GM19397 (cell line): Measurements from ENCODE around the gene ANO3.

Source experiments
- ATAC-seq: cut with Tn5 transposase; IDR thresholded peaks from one replicate; pipeline ENCODE4 v1.9.1; 2021; ENCODE audit warnings: mild to moderate bottlenecking, moderate library complexity; ENCODE audit not compliant: unreplicated experiment

Gene ANO3

DNA sequence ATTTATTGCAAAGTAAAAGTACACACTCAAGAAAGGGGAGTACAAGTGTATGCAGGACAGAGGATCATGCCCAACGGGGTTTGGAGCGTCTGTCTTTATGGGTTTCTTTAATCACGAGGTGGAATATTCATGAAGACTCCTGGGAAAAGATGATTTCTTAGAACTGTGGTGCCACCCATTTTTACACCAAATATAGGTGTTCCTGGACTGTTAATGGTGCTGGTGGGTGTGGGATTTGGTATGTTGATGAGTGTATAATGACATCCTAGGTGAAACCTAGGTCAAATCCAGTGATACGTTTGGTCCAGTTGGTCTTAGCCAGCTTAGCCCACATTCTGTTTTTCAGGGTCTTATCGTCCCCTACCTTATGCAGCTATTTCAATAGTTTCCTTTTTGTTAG, 21.1 kb downstream of the ANO3 start:
- no peak for ATAC-seq

DNA sequence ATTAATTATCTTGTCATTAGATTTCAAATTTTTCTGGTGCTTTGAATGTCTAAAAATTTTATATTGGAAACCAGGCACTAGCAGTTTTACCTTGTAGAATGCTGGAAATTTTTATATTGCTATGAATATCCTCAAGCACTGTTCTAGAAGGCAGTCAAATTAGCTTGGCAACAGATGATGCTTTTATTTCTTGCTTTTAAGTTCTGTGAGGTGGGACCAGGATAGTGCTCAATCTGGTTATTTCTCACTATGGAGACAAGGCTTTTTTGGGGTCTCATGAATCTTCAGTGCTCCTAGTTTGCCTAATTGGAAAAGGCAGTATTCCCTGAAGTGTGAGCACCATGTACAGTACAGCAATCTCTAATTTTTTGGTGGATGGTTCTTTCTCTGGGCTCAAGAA, 27.1 kb downstream of the ANO3 start:
- ATAC-seq = no peak

DNA sequence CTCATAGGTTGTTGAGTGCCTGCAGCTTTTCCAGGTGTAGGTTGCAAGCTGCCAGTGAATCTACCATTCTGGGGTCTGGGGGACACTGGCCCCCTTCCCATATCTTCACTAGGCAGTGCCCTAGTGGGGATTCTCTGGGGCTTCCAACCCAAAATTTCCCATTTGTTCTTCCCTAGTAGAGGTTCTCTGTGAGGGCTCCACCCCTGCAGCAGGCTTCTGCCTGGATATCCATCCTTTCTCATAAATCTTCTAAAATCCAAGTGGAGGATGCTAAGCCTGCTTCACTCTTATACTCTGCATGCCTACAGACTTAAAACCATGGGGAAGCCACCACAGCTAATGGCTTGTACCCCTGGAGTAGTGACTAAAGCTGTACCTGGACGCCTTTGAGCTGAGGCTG, 33.4 kb downstream of the ANO3 start:
- no peak for ATAC-seq

DNA sequence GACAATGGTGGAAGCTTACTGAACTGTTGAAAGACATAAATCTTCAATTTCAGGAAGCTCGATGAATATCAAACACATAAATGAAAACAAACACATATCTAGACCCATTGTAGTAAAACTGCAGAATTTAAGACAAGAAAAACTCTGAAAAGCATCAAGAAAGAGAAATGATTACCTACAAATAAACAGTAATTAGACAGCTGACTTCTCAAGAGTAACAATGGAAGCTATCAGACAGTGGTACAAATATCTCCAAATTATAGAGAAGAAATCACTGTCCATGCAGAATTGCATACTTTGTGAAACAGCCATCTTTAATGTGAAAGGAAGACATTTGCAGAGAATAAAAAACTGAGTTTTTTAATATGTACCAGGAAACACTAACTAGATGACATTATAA, 45.7 kb downstream of the ANO3 start:
- no peak for ATAC-seq

DNA sequence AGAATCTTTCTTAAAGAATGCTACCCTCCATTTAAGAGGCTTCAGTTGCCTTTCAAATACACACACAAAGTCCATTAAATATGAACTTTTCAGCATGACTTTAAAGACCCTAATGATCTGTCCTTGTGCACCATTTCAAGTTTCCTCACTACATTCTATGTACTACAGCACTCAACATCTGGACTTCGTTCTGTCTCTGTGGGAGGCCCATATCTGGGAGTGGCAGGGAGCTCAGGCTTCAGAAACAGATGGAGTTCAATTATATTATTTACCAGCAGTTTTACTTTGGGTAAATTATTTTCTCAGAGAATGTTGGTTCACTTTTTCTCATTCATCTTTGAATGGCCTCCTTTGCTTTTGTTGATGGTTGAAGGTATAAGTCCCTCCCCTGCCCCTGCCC, 67.4 kb downstream of the ANO3 start:
- ATAC-seq = no peak

DNA sequence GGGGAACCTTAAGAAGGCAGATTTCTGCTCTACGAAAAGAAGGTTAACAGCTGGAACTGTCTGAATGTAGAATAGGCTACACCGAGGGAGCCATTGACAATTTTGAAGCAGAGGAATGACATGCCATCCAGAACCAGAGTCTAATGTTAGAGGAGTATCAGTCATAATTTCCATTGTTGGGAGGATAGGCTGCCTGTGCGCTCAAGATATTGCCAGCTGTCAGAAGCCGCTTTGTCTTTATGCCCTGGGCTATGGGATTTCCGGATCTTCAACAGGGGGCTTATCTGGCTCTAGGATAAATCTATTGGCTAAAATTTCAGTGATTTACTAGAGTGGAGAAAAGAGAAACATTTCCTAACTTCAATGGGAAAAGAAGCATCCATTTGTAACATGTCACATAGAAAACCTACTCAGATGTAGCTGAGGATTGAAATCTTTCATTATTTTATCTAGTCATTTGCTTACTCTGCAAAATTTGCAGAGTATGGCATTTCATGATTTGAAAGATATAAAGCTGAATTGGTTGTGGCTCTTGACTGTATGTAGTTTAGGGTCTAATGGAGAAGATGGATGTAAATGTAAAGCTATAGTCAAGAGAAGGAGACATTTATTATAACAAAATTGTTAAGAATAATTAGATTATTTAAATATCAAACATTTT, 78.9 kb downstream of the ANO3 start:
- ATAC-seq = no peak

DNA sequence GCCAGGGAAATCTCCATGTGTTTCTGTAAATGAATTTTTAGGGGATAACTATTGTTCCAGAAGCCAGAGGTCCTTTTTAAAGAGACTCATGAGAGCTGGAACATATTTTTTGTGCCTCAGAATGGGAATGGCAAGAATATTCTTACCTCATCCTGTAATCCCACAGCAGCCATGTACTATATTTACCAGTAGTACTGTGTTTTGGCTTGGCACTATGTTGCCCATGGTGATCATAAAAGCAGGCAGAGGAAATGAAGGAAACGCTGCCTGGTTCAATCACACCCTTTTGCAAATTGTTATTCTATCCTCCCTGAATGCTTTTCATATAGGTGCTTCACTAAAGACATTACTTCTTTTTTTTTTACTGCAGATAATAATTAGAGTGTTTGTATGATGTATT, 81.0 kb downstream of the ANO3 start:
- no peak for ATAC-seq

DNA sequence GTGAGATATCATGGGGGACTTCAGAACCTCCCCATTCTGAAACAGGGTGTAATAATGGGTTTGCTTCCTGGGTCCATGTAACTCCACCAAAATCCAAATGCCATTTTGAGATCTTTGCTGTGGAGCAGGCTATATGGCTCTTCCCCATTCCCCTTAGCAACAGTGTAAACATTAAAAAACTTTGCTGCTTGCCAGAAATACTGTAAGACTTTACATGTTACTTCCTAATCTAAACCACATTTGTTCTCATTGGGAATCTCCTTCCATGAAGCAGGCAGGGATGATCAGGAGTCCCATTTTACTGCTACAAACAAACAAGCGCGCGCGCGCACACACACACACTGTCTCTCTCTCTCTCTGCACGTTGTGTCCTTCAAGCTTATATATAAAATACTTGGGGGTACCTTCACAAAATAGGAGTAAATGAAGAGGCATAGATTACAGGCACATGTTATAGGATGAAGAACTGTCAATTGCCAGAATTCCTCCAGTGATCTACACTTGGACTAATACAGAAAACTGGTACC, 86.5 kb downstream of the ANO3 start:
- ATAC-seq = no peak

DNA sequence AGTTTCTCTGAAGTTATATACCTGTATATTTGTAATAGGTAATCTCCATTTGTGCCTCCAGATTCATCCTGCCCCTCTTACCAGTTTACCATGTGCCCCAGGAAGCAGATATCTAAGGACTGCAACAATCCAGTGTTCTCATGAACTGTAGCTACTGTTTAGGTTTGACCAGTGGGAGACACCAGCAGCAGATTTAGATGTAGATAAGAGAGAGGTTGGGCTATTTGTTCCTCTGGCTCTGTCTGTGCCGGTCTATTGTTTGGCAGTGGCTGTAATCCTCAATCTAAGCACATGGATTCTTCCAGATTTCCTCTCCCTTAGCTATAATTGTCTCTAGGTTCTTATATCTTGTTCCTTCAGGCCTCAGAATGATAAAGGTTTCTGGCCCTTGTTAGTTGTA, 88.4 kb downstream of the ANO3 start:
- no peak for ATAC-seq

DNA sequence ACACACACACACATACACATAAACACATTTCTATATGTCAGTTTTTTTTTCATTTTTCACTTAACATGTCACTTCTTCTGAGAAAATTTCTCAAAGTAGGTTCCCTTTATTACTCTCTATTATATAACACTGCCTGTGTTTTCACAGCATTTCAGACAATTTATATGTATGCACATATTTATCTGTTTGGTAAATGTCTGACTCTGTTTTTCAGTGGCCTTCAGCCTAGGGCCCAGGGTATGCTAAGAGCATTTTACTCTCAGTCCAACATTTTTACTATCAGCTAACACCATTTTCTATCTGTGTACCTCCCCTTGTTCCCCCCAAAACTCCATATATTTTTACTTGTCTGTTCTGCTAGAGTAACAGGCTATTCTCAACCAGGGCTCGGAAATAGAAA, 92.3 kb downstream of the ANO3 start:
- no peak for ATAC-seq

DNA sequence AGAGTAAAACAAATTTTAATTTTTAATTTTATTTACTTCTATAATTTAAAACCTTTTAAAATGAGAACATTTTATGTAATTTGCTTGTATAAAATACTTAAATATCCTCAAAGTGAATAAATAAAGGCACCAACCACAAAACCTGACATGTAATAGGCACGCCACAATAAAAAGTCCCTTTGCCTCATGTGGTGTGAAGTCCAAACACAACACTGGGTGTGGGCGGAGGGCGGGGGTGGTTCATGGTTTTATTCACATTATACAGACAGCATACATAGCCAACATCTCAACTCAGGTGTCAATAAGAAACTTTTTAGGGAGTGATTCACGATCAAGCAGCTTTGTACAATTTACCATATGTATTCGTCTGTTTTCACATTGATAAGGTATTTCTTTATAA, 107.9 kb downstream of the ANO3 start:
- no peak for ATAC-seq

DNA sequence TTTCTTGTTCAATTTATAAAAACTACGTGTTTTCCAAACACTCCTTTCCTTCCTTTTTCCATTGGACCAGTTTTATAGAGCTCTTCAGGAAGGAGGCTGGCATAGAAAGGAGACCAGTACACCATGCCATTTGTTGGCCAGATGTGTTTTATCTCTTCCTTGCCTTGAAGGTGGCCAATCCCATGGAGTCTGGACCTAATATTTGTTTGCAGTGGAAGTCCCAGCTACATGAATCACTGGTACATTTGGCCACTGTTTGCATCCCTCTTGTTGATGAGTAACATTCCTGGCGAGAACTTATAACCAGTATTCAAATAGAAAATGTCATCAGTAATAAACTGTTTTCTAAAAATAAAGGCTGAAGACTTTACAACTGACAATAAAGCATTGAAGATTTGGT, 110.2 kb downstream of the ANO3 start:
- no peak for ATAC-seq

DNA sequence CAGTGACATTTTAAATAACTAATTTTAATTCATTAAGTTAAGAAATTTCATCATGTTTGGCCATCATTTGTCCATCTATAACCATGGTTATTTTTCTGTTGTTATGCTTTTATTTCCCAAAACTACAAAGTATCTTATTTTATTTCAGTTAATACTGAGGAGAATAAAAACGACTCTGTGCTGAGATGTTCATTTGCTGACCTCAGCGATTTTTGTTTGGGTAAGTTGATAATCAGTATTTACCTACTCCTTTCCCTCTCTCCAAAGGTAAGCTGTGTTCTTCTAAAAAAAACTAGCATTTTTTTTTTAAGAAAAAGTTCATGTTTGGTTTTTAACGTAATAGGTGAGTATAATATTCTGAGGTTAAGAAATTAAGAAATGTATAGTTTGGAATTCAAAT, 111.7 kb downstream of the ANO3 start:
- ATAC-seq = no peak

DNA sequence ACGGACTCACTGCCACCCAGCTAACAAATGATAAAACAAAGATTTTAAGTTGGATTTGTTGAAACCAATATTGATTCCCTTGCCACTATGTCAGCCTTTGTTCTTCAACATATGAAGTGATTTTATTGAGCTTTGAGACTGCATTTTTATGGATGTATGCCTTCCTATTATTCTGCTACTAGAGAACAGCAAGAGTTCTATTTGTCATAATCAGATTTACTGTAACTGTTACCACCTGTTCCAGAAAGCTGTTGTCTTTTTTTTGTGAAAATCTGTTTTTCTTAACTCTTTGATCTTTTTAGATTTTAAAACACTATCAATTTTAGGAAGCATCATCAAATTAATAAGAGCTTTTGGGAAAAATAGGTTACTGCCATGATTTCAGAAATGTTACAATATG, 125.7 kb downstream of the ANO3 start:
- ATAC-seq = no peak

DNA sequence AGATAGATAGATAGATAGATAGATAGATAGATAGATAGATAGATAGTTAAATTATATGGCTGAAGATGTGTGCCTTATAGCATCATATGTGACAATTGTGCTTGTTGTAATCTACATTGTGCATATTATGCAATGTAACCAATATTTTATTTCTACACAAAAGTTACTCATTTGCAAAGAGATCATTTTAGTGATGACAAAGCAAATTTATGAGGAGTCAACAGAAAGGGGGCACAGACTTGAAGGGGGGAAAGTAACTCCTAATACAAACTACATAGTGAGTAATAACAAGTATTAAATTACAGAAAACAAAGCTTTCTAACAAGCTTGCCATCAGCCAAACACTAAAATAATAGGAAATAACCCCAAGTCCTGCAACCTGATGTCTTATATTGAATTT, 133.3 kb downstream of the ANO3 start:
- ATAC-seq = no peak

DNA sequence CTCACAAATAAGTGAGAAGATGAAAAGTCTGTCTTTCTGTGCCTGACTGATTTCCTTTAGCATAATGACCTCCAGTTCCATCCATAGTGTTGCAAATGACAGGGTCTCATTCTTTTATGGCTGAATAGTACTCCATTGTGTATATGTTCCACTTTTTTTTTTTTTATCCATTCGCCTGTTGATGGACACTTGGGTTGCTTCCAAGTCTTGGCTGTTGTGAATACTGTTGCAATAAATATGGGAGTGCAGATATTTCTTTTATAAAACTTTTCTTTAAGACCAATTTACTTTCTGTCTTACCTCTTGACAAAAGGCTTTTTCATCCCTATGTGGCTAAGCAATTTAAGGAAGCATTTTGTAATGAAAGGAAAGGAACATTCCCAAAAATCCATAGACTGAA, 135.6 kb downstream of the ANO3 start:
- ATAC-seq = no peak

DNA sequence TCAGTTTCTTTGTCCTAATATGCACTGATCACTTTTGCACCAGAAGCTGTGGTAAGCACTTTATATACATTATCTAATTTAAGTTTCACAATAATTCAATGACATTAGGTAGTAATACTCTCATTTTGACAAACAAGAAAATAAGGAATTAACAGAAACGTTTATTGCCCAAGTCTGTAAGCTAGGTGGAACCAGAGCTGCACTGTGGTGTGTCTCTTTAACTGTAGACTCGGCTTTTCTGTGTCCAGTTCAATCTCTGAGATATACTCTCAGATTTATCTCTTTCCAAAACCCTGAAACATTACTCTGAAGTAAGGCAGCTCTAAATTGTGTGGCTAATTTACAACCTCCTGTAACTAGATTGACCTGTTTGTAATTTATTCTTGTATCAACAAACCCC, 139.1 kb downstream of the ANO3 start:
- no peak for ATAC-seq

DNA sequence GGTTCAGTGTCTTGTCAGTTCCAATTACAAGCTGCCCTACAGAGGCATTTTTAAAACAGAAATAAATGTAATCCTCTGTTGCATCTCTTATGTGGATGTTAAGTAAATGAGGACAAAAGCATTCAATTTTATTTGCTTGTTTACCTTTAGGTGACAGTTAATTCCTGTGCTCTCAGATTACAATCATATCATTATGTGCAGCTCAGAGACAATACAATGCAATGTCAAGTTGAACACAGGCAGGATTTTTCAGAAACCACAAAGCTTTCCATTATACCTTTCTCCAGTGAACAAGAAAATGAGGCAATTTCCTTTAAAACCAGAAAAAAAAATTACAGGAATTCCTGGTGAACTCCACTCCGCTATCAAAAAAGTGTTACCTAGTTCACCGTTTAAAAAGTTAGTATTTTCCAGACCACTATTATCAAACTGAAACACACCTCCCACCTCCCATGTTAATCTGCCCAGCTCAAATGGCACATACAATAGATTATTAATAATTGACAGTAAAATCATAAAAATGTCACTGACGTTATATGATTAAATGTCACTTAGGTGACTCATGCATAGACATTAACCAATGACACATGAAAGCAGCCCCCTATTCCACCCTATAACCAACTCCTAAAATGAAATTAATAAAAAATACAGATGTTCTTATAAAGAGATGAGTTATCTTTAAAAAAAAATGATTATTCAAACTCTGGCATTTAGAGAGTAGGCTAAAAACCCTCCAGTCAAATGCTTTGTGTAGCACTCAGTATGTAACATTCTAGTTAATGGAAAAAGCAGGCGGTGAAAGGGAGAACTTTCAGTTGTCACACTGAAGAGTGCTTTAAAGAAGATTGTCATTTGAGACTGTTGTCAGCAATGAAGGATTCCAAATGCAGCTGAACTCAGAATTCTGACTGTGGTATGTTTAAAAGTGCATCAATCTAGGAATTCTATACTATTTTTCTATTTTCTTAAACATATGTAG, 141.6 kb downstream of the ANO3 start:
- ATAC-seq = no peak

DNA sequence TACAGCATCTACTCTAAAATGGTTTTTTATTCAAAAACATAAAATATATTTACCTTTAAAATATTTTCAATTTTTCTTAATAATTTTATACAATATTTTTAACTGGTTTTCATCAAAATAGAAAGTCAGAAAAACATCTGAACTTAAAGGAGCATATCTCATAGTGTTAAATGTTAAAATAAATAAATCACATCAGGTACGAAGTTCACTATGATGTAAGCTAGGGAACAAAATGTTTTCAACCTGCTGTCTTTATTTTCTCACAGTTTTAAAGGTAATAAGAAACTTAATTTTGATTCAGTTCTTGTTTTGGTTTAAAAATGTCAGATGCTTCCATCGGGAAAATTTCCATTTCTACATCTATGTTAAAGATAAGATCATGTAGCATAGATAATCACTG, 142.5 kb downstream of the ANO3 start:
- no peak for ATAC-seq

DNA sequence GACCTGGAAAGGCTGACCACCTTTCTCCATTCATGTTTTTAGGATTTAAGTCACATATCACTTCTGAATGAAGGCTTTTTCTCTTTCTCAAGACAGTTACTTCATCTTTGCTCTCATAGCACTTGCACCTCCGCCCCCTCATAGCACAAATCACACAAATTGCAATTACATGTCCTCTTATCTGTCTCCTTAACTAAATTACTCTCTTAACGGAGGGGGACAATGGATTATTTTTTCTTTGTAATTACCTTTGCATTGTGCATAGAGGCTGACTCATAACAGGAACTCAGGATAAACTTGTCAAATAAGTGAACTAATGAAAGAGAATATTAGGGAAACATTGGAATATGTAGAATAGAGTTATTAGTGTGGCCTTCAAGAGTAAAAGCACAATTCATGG, 145.5 kb downstream of the ANO3 start:
- no peak for ATAC-seq

DNA sequence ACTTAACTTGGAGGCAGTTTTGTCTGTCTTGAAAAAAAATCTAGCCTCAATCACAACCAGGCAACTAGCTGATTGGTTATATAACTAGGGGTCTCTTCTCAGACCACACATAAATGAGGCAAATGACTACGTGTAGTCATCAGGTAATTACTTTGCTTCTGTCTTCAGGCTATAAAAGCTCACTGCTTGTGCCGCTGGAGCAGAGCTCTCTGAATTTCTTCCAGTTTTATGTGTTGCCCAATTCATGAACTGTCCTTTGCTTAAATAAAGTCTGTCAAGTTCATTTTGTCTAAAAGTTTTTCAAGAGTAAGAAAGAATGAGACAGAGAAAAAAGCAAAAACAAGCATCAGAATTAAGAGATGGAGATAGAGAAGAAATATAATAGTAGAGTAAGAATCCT, 146.8 kb downstream of the ANO3 start:
- no peak for ATAC-seq

DNA sequence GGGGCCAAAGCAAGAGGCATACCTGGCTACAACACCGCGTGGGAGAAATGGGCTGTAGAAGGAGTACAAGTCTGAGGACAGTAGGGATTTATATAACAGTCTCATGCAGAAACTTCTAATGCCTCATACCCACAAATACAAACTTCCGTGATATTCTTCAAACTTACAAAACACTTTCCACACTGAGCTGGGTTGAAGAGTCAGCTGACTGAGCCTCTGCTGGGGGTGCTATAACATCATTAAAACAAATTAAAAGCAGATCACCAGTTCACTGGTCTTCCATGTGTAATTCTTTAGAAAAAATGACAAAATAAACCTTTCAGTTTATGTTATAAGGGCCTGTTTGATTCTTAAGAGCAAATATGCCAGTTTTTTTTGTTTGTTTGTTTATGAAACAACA, 148.1 kb downstream of the ANO3 start:
- ATAC-seq = no peak
